Measurements from ENCODE around the gene MYMX. TPM values are rescaled to one million over a fixed set of nuclear protein-coding genes. Genes with fewer than 3 reads are reported as not detected.

MYMX gene
- total and polyA plus RNA-seq, 4 donors: 0.14 TPM; not detected in 3

GRCh38 chr6:44186635-44187025 is 30.1 kb upstream of the MYMX start:
- Histone ChIP-seq H3K27me3 (ENCODE audit: control insufficient read depth in 4 of 4, insufficient read depth in 4 of 4, low read length in 3 of 4) (no peaks in the 10 kb centered on the region), H3K36me3 (ENCODE audit: control insufficient read depth in 4 of 4, insufficient read depth in 3 of 4, low read depth in 1 of 4, low read length in 3 of 4) (no peaks in the 10 kb centered on the region), H3K9ac (ENCODE audit: low read depth in 1 of 2, low read length in 2 of 2) (no peak overlapping the region), H3K4me3 (ENCODE audit: low read depth in 1 of 3, low read length in 3 of 3) (no peak overlapping the region), H3K4me1 (ENCODE audit: control insufficient read depth in 4 of 4, insufficient read depth in 4 of 4, low read length in 3 of 4) (no peaks in the 10 kb centered on the region), H3K27ac (ENCODE audit: low read depth in 1 of 2, low read length in 2 of 2) (no peak overlapping the region), H3K9me3 (ENCODE audit: control insufficient read depth in 4 of 4, low read length in 3 of 4) (no peaks in the 10 kb centered on the region)
- WGBS: 82% methylated on average over 7 of the region's 7 CpGs
- DNase-seq (ENCODE audit: low spot score): no peak
- TF ChIP-seq REST (IDR thresholded peaks at IDR 0.05): no peak
- TF ChIP-seq NR2F2 (IDR thresholded peaks at IDR 0.05): peak; percentile 23

- no peak for DNase-seq (ENCODE audit: low spot score)
- Histone ChIP-seq H3K27me3 (ENCODE audit: control insufficient read depth in 4 of 4, insufficient read depth in 4 of 4, low read length in 3 of 4) (no peaks in the 10 kb centered on the region), H3K36me3 (ENCODE audit: control insufficient read depth in 4 of 4, insufficient read depth in 3 of 4, low read depth in 1 of 4, low read length in 3 of 4) (no peaks in the 10 kb centered on the region), H3K9me3 (ENCODE audit: control insufficient read depth in 4 of 4, low read length in 3 of 4) (no peaks in the 10 kb centered on the region), H3K4me3 (ENCODE audit: low read depth in 1 of 3, low read length in 3 of 3) (no peak overlapping the region), H3K27ac (ENCODE audit: low read depth in 1 of 2, low read length in 2 of 2) (no peak overlapping the region), H3K4me1 (ENCODE audit: control insufficient read depth in 4 of 4, insufficient read depth in 4 of 4, low read length in 3 of 4) (no peaks in the 10 kb centered on the region), H3K9ac (ENCODE audit: low read depth in 1 of 2, low read length in 2 of 2) (no peak overlapping the region)
- WGBS: 82% methylated on average over 2 of the region's 2 CpGs
- TF ChIP-seq GABPA (IDR thresholded peaks at IDR 0.05 in 1 of 2, conservative IDR thresholded peaks at IDR 0.05 in 1 of 2) (no peak), NR2F2 (IDR thresholded peaks at IDR 0.05) (no peak), YY1 (IDR thresholded peaks at IDR 0.05) (no peak), MAX (IDR thresholded peaks at IDR 0.05) (no peak), HNF4G (IDR thresholded peaks at IDR 0.05) (no peak), HNF4A (conservative IDR thresholded peaks at IDR 0.05) (no peak), SP1 (IDR thresholded peaks at IDR 0.05) (no peak), REST (IDR thresholded peaks at IDR 0.05) (no peak), FOXA1 (IDR thresholded peaks at IDR 0.05) (no peak), EGR1 (IDR thresholded peaks at IDR 0.05; ENCODE audit: low read depth in 2 of 2) (no peak), RAD21 (IDR thresholded peaks at IDR 0.05) (no peak), CTCF (IDR thresholded peaks at IDR 0.05; ENCODE audit: low read depth, low read length, missing input control) (no peak), FOXA2 (IDR thresholded peaks at IDR 0.05) (no peak)
These were observed 27.9 kb upstream of the MYMX start for GRCh38 chr6:44188819-44189218.

All from liver (tissue), 9 donors.